OCI-LY7 (cell line): ENCODE measurements around the gene MROH2A. TPM values are rescaled to one million over a fixed set of nuclear protein-coding genes. Genes with fewer than 3 reads are reported as not detected.

Experiments
- BruUV-seq: library from RNA; stranded (reverse); fragments of 400-500 nt; replicated peaks from 2 replicates; lab custom pipeline; 2021; lab: Mats Ljungman, UMichigan
- CTCF ChIA-PET: fragments of 300-600 bp; sonication (Branson Sonifier 250); formaldehyde crosslinking; loops from one replicate; lab custom pipeline; 2022; ENCODE audit warnings: antibody characterized with exemption; ENCODE audit not compliant: unreplicated experiment; lab: Charles Lee
- POLR2A ChIA-PET: fragments of 300-600 bp; sonication (Branson Sonifier 250); formaldehyde crosslinking; loops from one replicate; lab custom pipeline; 2022; ENCODE audit warnings: antibody characterized with exemption; lab: Charles Lee
- DNase-seq: peaks from one replicate; pipeline ENCODE4 v3.0.0-alpha.2; 2015; ENCODE audit warnings: low spot score
- H2AFZ ChIP-seq: fragments of 200-600 bp; sonication (generic), shearing (Covaris generic); 2 replicates; pipeline ENCODE4 v1.6.1; 2014; ENCODE audit warnings: mild to moderate bottlenecking, antibody characterized with exemption, low read length, moderate library complexity
- H3K27ac ChIP-seq: fragments of 200-600 bp; sonication (generic); 2 replicates; pipeline ENCODE4 v1.5.1; 2014; ENCODE audit warnings: mixed run types, low read depth, mild to moderate bottlenecking, moderate library complexity, low read length, inconsistent platforms; ENCODE audit not compliant: poor library complexity, severe bottlenecking
- H3K36me3 ChIP-seq: fragments of 200-600 bp; sonication (generic); 2 replicates; pipeline ENCODE4 v1.6.1; 2014; ENCODE audit warnings: mild to moderate bottlenecking, antibody characterized with exemption, low read length, moderate library complexity, mixed read lengths; ENCODE audit not compliant: insufficient read depth
- H3K4me1 ChIP-seq: fragments of 200-600 bp; sonication (generic); 2 replicates; pipeline ENCODE4 v1.5.1; 2014; ENCODE audit warnings: mild to moderate bottlenecking, low read length; ENCODE audit not compliant: insufficient read depth, poor library complexity, severe bottlenecking
- H3K4me2 ChIP-seq: fragments of 200-600 bp; sonication (generic); 2 replicates; pipeline ENCODE4 v1.6.1; 2014; ENCODE audit warnings: mild to moderate bottlenecking, low read length
- H3K4me3 ChIP-seq: fragments of 200-600 bp; sonication (generic); 2 replicates; pipeline ENCODE4 v1.5.1; 2014; ENCODE audit warnings: mild to moderate bottlenecking, low read depth, low read length; ENCODE audit not compliant: poor library complexity, severe bottlenecking
- H3K79me2 ChIP-seq: fragments of 200-600 bp; sonication (generic); 2 replicates; pipeline ENCODE4 v1.6.1; 2016; ENCODE audit warnings: low read depth, mild to moderate bottlenecking, low read length, moderate library complexity, mixed read lengths; ENCODE audit not compliant: insufficient read depth
- H3K9me2 ChIP-seq: fragments of 200-600 bp; sonication (generic); 2 replicates; pipeline ENCODE4 v1.6.1; 2016; ENCODE audit warnings: mild to moderate bottlenecking, low read length, mixed read lengths; ENCODE audit not compliant: insufficient read depth
- H3K9me3 ChIP-seq: fragments of 200-600 bp; sonication (generic); 2 replicates; pipeline ENCODE4 v1.6.1; 2014; ENCODE audit warnings: mild to moderate bottlenecking, mixed run types, low read length, mixed read lengths
- H4K20me1 ChIP-seq: fragments of 200-600 bp; sonication (generic); 2 replicates; pipeline ENCODE4 v1.6.1; 2014; ENCODE audit warnings: mild to moderate bottlenecking, antibody characterized with exemption, low read length, moderate library complexity, mixed read lengths; ENCODE audit not compliant: insufficient read depth
- EZH2phosphoT487 ChIP-seq: fragments of 200-600 bp; sonication (generic); IDR thresholded peaks from 2 replicates; pipeline ENCODE4 v1.6.1; 2018; ENCODE audit warnings: low read depth, borderline replicate concordance, mild to moderate bottlenecking, mixed run types, antibody characterized with exemption, low read length, moderate library complexity, mixed read lengths
- intact Hi-C: fragments of 100-400 bp; cut with micrococcal nuclease; formaldehyde crosslinking; loops from one replicate; pipeline ENCODE4 v1.10.0; 2022; ENCODE audit not compliant: unreplicated experiment
- total RNA-seq, 2 experiments: library from RNA; depleted of rRNA in 1 of 2; stranded (reverse); fragments of >200 nt in 1 of 2; shearing (Covaris generic) in 1 of 2; gene quantifications; 2 replicates each; pipeline ENCODE4 v1.2.3, GENCODE V29; 2014 to 2022
- TF ChIP-seq, protein P1 (sequence below): fragments of 200-600 bp; sonication (generic); conservative IDR thresholded peaks from 2 replicates; pipeline ENCODE4 v1.5.1; 2014; ENCODE audit warnings: mild to moderate bottlenecking, antibody characterized with exemption, low read length, moderate library complexity, mixed read lengths

MROH2A gene
- total RNA-seq, 2 experiments from 2014 or later, result not detected

DNA sequence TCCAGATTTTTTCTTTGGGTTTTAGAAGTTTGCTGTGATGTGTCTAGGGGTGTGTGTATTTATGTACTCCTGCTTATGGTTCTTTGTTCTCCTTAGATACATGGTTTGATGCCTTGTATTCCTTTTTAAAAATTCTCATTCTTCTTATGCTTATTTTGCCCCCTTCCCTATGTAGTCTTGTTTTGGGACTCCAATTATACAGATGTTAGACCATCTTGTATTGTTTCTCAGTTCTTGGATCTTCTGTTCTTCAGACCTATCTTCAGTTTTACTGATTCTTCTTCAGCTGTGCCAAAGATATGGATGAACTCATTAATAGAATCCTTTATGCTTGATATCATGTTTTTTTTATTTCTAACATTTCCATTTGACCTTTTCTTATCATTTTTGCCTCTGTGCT is 104.2 kb downstream of the MROH2A start:
- Histone ChIP-seq H2AFZ (no peak overlapping the region), H3K9me2 (no peaks in the 10 kb centered on the region), H3K4me1 (no peaks in the 10 kb centered on the region), H3K27ac (no peak overlapping the region), H3K36me3 (no peaks in the 10 kb centered on the region), H4K20me1 (no peaks in the 10 kb centered on the region), H3K9me3 (peaks cover 4% of the 10 kb centered on the region; the same call in 1 of the 2 replicates), H3K4me2 (no peak overlapping the region), H3K79me2 (no peaks in the 10 kb centered on the region), H3K4me3 (no peak overlapping the region)
- TF ChIP-seq, protein P1, sequence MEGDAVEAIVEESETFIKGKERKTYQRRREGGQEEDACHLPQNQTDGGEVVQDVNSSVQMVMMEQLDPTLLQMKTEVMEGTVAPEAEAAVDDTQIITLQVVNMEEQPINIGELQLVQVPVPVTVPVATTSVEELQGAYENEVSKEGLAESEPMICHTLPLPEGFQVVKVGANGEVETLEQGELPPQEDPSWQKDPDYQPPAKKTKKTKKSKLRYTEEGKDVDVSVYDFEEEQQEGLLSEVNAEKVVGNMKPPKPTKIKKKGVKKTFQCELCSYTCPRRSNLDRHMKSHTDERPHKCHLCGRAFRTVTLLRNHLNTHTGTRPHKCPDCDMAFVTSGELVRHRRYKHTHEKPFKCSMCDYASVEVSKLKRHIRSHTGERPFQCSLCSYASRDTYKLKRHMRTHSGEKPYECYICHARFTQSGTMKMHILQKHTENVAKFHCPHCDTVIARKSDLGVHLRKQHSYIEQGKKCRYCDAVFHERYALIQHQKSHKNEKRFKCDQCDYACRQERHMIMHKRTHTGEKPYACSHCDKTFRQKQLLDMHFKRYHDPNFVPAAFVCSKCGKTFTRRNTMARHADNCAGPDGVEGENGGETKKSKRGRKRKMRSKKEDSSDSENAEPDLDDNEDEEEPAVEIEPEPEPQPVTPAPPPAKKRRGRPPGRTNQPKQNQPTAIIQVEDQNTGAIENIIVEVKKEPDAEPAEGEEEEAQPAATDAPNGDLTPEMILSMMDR, result no peak
- no peak for TF ChIP-seq EZH2phosphoT487
- ChIA-PET CTCF (no interaction called here), POLR2A (no interaction called here)
- BruUV-seq, result no TSS peak
- intact Hi-C loops, result no loop called here
- no peak for DNase-seq

Other genes with a start within 250 kb of the MROH2A start
- 1.2 and 1.7 TPM in 2 replicates for gene USP40, start 211.5 kb upstream of the MROH2A start, total RNA-seq (2014; rRNA removed; shearing (Covaris generic))
- 0.51 and 1.7 TPM in 2 replicates for gene USP40, start 211.5 kb upstream of the MROH2A start, total RNA-seq (2022)
- gene UGT1A8, start 160.7 kb upstream of the MROH2A start, total RNA-seq (2014; rRNA removed; shearing (Covaris generic)), result not detected in 2 replicates
- not detected in 2 replicates for gene UGT1A8, start 160.7 kb upstream of the MROH2A start, total RNA-seq (2022)
- gene UGT1A10, start 141.9 kb upstream of the MROH2A start, total RNA-seq (2014; rRNA removed; shearing (Covaris generic)), result not detected in 2 replicates
- gene UGT1A10, start 141.9 kb upstream of the MROH2A start, total RNA-seq (2022), result not detected in 2 replicates
- not detected in 2 replicates for gene UGT1A9, start 106.4 kb upstream of the MROH2A start, total RNA-seq (2014; rRNA removed; shearing (Covaris generic))
- not detected in 2 replicates for gene UGT1A9, start 106.4 kb upstream of the MROH2A start, total RNA-seq (2022)
- not detected in 2 replicates for gene UGT1A7, start 96.4 kb upstream of the MROH2A start, total RNA-seq (2014; rRNA removed; shearing (Covaris generic))
- not detected in 2 replicates for gene UGT1A7, start 96.4 kb upstream of the MROH2A start, total RNA-seq (2022)
- gene UGT1A6, start 85.4 kb upstream of the MROH2A start, total RNA-seq (2014; rRNA removed; shearing (Covaris generic)), result not detected in 2 replicates
- not detected in 2 replicates for gene UGT1A6, start 85.4 kb upstream of the MROH2A start, total RNA-seq (2022)
- gene UGT1A5, start 65.4 kb upstream of the MROH2A start, total RNA-seq (2014; rRNA removed; shearing (Covaris generic)), result not detected in 2 replicates
- not detected in 2 replicates for gene UGT1A5, start 65.4 kb upstream of the MROH2A start, total RNA-seq (2022)
- gene UGT1A4, start 59.6 kb upstream of the MROH2A start, total RNA-seq (2014; rRNA removed; shearing (Covaris generic)), result not detected in 2 replicates
- not detected in 2 replicates for gene UGT1A4, start 59.6 kb upstream of the MROH2A start, total RNA-seq (2022)
- gene UGT1A3, start 49.3 kb upstream of the MROH2A start, total RNA-seq (2014; rRNA removed; shearing (Covaris generic)), result not detected in 2 replicates
- not detected in 2 replicates for gene UGT1A3, start 49.3 kb upstream of the MROH2A start, total RNA-seq (2022)
- not detected in 2 replicates for gene UGT1A1, start 18.1 kb upstream of the MROH2A start, total RNA-seq (2014; rRNA removed; shearing (Covaris generic))
- gene UGT1A1, start 18.1 kb upstream of the MROH2A start, total RNA-seq (2022), result not detected in 2 replicates
- gene HJURP, start 76.2 kb downstream of the MROH2A start, total RNA-seq (2014; rRNA removed; shearing (Covaris generic)), result 79.9 and 94.3 TPM in 2 replicates
- 122 and 135 TPM in 2 replicates for gene HJURP, start 76.2 kb downstream of the MROH2A start, total RNA-seq (2022)
- gene TRPM8, start 139.0 kb downstream of the MROH2A start, total RNA-seq (2014; rRNA removed; shearing (Covaris generic)), result not detected in 2 replicates
- gene TRPM8, start 139.0 kb downstream of the MROH2A start, total RNA-seq (2022), result not detected in 2 replicates